Measurements from ENCODE around the gene NGFR.

NGFR gene, protein sequence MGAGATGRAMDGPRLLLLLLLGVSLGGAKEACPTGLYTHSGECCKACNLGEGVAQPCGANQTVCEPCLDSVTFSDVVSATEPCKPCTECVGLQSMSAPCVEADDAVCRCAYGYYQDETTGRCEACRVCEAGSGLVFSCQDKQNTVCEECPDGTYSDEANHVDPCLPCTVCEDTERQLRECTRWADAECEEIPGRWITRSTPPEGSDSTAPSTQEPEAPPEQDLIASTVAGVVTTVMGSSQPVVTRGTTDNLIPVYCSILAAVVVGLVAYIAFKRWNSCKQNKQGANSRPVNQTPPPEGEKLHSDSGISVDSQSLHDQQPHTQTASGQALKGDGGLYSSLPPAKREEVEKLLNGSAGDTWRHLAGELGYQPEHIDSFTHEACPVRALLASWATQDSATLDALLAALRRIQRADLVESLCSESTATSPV

DNA sequence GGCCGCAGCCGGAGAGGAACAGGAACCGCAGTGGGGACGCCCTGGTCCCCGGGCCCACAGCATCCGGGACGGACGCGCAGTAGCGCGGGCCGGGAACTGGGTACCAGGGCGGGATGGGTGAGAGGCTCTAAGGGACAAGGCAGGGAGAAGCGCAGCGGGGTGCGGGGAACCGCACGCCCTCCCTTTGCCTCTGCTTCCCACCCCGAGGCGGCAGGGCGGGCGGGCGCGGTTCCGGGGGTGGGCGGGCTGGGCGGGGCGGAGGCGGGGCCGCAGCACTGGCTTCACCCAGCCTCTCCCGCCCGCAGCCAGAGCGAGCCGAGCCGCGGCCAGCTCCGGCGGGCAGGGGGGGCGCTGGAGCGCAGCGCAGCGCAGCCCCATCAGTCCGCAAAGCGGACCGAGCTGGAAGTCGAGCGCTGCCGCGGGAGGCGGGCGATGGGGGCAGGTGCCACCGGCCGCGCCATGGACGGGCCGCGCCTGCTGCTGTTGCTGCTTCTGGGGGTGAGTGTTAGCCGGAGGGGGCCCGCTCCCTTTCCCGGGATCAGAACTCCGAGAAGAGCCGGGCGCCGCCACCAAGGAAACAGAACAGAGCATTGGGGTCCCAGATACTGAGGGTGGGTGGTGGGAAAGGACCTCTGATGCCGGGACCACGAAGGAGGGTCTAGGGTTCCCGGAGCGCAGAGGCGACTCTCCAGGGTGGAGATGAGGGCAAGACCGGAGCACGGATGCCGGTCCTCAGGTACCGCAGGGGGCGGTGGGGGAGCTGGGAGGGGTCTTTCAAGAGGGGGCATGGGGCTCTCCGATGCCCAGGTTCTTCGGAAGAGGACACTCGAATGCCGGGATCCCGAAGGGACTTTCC is at the start of gene NGFR:
NGFR (plus strand) TSS at position 308 of the 856 bp plus-strand sequence; CDS start at position 433, 125 bp downstream.
- peak; percentile 58 to 70 for DNase-seq

DNA sequence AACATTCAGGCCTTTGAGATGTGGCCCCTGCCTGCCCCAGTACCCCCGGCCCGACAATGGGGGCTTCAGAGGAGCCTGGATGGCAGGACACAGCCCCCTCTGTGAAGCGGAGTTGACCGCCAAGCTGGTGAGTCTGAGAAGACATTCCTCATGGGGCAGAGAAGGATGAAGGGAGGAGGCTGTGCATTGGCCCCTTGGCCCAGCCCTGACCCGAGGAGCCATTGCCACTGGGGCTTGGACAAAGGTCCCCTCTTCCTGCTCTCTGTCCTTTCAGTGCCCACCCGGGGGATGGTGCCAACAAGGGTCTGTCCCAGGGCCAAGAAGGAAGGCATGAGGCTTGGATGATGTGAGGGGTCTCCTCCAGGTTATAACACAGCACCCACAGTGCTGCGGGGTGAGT is 49.5 kb upstream of the NGFR start:
- DNase-seq: no peak

DNA sequence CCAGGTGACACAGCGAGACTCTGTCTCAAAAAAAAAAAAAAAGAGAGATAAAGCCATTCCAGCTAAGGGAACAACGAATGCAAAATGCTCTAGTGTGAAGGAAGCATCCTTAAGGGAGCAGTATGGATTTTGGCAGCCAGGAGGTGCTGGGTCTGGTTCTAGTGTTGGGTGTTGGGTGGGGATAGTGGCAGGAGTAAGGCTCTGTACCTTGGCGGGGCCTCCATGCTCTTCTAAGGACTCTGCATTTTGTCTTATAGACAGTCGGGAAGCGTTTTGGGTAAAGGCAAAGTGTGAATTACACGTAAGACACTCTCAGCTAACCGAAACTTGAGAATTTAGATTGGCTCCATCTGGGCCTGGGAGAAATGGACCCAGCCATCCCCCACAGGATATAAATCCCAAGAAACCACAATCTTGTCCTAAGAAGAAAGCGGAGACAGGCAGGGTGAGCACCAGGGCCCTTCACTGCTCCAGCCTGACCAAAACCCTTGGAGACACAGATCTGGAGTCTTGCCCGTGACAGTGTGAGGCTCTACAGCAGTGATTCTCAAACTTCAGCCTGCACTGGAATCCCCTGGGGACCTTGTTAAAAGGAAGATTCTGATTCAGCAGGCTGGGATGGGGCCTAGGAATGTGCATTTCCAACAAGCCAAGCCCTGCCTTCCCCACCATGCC is 47.3 kb upstream of the NGFR start:
- no peak for DNase-seq

DNA sequence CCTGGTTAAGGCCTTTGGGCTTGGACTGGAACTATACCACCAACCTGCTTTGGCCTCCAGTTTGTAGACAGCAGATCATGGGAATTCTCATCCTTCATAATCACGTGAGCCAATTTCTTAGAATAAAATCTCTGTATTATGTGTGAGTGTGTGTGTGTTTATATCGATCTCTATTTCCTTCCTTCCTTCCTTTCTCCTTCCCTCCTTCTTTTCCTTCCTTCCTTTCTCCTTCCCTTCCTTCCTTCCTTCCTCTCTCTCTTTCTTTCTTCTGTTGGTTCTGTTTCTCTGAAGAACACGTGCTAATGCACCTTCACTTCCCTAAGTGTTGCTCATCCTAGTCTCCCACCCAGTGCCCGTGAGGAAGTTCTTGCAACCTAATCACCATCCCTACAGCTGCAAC is 44.9 kb upstream of the NGFR start:
- DNase-seq: no peak

DNA sequence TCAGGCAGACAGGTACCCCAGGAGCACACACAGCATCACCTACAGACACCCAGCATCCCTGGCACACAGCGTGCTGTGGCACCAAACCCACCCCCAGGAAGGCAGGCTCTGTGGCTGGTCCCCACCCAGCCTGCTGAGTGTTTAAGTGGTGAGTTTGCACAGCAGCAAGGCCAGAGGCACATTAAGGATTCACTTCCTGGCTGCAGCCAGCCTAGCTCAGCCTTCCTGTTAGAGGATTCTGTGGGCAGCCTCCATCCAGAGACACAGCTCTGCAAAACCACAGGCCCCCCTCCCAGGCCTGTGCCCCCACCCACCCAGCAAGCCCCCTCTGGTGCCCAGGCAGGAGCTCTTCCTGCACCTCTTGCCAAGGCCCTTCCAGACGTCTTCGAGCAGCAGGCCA is 44.4 kb upstream of the NGFR start:
- no peak for DNase-seq

DNA sequence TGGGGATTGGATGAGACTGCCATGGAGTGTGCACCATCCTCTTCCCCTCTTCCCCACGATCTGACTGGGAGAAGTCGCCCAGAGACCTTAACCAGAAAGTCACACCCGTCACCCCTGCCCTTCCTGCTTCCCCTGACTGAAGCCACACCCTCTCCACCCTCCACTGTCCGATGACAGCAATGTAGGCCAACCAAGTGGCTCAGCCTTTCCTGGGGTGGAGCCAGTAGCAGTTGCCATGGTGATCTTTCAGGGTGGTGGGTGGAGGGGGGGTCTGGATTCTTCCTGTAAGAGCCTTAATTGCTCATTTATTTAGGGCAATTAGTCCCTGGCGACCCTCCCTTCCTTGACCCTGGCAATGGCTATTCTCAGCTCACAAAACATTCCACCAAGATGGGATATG is 42.9 kb upstream of the NGFR start:
- no peak for DNase-seq

DNA sequence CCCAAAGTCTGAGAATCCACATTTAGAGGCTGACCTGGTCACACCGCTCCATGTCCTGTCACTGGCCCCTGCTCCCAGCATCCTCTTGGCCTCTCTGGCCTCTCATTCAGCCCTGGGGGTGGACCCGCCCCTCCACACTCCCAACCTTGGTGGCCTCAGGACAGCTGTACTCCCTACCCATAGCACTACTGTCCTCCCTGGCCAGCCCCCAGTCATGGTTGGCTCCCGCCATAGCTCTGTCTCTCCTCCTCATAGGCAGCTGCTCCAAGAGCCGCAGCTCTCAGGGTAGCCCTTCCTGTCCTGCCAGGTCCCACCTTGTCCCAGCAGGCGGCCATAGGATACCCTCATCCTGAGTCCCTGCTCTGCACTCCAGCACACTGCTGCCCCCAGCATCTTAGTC is 42.4 kb upstream of the NGFR start:
- no peak for DNase-seq

DNA sequence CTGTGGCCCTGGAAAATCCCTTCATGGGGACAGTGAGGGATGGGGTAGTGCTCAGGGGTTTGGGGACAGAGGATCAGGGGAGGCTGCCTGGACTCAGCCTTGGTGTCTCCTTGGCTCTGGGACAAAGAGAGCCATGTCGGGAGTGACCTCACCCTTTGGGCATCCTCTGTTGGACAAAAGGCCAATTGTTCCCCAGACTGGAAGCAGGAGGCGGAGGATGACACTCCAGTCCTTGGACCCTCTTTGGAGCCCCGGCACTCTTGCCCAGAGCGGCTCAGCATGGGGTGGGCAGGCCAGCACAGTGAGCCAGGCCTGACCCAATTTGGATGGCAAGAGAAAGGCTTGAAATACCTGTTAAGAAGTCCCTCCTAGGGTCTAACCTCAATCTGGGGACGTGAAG is 41.0 kb upstream of the NGFR start:
- no peak for DNase-seq

DNA sequence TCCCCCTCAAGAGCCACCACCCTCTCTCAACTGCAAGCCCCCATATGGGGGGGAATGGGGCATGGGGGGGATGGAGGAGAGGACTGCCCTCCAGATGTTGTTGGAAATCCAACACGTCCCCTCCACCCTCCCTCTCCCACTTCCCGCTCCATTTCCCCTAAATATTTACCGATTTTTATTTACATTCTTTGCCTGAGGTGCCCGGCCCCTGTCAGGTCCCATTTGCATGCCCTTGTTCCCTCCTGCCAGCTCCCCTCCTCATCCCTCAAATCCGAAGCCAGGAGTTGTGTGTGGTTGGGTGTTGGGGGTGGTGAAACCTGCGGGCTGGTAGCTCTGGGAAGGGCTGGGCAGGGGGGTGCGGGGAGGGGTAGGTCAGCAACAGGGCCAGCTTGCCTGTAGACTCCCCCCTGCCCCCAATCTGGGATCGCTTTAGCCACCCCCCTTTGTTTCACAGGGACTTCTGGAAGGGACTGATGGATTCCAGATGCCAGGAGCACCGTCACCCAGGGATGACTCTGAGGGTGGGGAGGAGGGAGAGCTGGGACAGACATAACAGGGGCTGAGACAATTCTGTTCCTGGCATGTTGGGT is 39.7 kb upstream of the NGFR start:
- DNase-seq: no peak

DNA sequence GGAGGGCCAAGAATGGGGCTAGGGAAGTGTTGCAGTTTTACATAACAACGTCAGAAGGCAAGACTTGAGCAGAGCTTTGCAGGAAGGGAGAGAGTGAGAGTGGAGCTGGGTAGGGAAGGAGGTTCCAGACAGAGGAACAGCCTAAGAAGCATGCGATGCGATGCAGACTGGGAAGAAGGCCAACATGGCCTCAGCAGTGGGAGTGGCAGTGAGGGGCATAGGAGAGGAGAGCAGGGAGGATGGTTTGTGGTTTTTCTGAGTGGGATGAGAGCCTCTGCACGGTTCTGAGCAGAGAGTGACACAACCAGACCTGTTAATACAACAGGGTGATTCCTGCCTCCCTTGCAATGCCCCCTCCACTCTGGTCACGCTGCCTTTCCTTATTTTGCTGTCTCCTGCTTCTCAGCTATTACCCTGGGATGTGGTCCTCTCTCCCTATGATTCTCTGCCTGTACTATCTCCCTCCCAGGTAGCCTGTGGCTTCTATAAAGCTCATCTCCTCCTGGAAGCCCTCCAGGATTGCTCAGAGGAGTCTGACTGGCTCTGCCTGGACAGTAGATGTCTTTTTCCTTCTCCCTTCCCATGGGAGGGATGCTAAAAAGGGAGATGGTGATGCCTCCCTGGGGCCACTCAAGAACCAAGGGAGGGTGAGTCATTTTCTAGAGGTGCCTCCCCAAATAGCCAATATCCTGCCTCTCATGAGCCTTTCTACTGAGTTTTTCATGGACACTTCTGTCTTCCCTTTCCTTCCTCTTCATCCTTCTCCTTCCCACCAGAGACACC is 38.7 kb upstream of the NGFR start:
- DNase-seq: no peak

DNA sequence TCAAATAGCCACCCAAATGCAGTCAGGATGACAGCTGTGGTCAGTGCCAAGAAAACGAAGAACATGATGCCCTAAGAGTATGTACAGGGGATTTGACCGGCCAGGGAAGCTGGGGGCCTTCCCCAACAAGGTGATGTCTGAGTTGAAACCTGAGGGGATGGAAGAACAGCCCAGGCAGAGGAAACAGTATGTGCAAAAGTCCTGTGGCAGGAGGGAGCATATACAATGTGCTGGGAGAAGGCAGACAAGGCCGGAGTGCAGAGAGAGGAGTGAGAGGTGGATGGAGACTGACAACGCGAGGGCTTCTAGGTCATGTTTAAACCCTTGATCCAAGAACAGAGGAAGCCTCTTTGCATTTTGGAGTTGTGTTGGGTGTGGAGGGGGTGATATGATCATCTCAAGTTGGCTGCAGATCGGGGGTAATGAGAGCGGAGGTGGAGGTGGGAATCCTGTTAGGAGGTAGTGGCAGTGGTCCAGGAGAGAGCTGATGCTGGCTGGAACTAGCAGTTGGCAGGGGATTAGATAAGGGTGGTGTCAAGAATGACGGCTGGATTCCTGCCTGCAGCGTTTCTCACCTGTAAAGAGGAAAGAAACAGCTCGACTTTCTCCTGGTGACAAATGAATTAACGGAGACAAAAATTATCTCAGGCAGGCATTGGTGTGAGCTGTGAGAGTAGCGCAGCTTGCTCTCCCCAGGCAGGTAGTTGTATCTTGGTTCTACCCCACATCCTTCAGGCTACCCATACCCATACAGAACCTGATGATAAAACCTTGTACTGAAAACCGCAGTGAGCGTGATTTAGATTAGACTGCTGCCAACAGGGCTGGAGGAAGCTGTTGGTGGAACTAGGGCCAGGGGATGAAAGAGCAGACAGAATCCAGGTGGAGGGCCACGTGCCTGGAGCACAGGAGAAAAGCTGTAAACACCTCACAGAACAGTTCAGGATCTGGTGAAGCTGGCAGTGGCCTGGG is 37.2 kb upstream of the NGFR start:
- DNase-seq: no peak

DNA sequence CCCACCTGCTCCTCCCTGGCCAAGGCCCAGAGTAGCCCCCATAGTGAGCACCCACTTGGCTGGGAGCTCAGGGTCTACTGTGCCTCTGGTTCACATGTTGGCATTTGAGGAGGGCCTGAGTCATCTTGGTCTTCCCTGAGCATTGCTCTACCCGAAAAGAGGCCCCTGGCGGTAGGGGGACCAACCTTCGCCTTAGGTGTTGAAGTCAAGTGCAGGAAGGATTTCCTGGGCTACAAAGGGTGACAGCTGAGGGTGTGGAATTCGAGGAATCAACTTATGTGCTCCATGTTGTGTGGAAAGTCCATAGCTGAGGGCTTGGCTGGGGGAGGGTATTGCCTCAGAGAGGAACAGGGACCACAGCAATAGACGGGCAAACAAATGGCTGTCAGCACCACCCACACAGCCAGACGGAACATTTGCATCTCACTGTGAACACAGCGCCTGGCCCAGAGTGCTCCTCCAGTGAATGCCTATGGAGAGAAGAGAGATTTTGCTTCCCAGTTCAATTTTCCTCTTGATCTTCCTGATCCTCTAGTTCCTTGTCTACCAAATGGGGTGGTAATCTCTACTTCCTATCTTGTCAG is 35.6 kb upstream of the NGFR start:
- DNase-seq: no peak

DNA sequence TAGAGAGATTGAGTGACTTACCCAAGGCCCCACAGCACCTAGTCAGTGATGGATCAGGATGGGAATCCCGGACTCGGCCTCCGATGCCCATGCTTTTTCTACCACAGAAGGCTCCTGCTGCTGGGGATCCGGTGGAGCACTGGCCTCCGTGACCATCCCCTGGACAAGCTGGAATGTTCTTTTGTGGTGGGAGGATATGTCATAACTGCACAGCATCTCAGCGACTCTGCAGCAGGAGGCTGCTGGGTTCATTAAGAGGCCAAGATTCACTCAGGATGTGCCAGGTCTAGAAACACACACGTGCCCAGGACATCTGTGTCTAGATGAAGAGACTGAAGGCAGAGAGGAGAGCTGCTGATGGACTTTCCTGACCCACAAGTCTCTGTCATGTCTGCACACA is 34.7 kb upstream of the NGFR start:
- DNase-seq: no peak

DNA sequence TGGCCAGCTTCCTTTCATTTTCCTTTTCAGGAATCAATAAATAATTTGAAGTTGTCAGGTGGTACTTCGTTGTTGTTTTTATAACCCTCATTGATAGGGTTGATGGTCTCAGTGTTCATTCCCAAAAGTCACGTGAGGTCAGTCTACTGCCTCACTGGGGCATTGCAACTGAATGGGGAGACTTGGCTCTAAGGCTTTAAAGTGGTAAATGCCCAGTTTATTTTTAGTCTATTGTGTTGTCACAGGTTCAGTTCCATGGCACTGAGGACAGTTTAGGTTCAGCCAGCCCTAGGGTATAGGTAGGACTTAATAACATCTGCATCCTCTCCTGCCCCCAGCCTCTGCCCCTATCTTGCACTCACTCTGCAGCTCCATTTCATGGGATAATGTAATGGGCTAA is 33.5 kb upstream of the NGFR start:
- DNase-seq: no peak

DNA sequence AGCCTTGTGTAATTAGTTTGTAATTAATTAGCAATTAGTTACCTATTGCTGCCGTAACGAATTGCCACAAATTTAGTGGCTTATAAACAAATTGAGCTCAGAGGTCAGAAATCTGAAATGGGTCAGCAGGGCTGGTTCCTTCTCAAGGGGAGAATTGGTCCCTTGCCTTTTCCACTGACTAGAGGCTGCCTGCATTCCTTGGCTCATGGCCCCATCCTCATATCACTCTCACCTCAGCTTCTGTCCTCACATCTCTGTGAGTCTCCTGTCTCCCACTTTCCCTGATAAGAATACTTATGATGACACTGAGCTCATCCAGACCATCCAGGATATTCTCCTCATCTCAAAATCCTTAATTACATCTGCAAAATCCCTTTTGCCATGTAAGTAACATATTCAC is 31.0 kb upstream of the NGFR start:
- DNase-seq: no peak

DNA sequence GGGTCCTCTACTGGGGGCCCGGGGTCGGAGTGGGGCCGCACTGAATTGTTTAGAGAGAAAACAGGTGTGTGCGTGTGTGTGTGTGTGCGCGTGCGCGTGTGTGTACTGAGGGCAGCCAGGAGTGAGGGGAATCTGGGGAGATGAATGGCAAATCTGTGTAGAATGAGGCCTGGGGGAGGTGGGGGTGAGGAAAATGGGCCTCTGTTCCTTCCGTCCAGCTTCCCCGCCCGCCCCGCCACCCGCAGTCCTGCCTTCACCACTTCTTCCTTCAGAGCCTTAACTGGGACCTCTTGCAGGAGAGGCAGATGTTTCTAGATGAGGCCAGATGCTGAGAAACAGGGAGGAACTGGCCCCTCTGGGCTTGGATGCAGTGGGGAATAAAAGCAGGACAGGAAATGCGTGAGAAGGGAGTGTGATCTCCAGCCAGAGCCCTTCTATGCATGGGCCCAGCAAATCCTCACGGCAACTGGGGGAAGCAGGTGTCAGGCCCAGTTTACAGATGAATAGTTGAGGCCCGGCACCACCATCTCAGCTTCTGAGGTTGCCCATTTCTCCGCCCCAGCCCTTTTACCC is 29.7 kb upstream of the NGFR start:
- DNase-seq: no peak

DNA sequence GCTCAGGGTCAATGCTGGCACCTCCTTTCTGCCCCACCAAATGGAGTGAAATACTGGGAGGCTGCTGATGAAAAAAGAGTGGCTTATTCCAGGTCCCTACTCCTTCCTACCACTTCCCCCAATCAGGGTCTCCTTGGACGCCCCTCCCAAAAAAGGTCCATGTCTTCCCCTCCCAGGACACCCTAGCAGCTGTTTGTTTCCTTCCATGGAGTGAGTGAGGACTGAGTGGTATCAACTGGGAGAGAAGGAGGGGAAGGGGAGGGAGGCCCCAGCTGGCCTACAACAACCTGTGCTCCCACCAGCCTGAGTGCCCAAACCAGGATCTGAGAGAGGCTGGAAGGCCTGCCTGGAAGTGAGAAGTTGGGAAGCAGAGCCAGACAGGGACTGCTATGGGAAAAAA is 28.7 kb upstream of the NGFR start:
- DNase-seq: no peak

DNA sequence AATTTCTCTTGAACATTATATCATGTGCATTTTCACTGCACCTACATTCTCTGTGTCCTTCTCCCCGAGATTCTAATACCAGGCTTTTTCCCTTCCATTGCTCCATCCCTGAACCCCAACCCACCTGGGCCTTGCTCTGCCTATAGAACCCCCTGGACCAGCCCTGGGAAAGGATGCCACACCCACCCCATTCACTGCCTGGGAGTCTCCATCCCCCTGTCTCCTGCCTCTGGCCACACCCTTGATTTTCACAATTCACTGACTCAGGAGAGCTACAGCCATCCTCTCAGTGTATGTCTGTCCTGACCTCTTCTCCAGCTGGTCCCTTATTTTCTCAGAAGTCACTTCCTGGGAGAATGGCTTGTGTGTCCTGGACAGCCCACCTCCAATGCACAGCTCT is 27.9 kb upstream of the NGFR start:
- no peak for DNase-seq

DNA sequence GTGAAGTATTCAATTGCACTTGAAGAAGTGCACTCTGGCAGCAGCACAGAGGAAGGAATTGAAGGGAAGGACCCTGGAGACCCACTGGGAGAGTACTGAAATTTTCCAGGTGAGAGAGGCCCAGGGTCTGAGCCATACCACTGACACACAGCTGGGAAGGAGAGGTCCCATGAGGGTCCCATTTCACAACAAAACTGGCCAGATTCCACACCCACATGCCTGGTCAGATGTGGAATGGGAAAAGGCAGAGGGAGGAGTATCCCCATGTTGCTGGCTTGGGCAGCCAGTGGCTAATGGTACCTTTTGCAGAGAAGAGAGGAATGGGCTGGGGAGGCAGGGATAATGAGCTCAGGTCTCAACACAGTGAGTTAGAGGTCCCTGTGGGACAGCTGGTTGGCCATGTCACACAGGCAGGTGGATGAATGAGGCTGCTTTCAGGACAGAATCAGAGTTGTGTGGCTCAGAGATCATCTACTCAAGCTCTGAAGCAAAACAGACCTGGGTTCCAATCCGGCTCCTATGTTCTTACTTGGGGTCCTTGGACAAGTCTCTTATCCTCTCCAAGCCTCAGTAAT is 26.2 kb upstream of the NGFR start:
- DNase-seq: no peak

All from activated T-cell treated with anti-CD3 and anti-CD28 coated beads, Interleukin-2, amount 50 U/mL, for 48 hours (primary cell).